Adrenal gland (tissue), 5 donors: Measurements from ENCODE around the gene CFAP73.

Experiments used
- POLR2A ChIP-seq, 2 donors: fragments of 450-650 bp; IDR thresholded peaks; one replicate each; pipeline ENCODE4 v1.6.1; 2017; ENCODE audit warnings: antibody characterized with exemption in 2 of 2, mild to moderate bottlenecking in 2 of 2, moderate library complexity in 1 of 2
- TF ChIP-seq, protein P1 (sequence below), 6 experiments: fragments of 450-650 bp in 4 of 6; fragments of 200-600 bp in 2 of 6; sonication (generic) in 1 of 6; IDR thresholded peaks; 1 replicate in 5 of 6; 2 replicates in 1 of 6; pipeline versions ENCODE4 v1.5.1 to v1.8.0; 2016 to 2021; ENCODE audit warnings: antibody characterized with exemption in 6 of 6, mild to moderate bottlenecking in 2 of 6, moderate library complexity in 1 of 6
- donor health status: DM: no; HTN: no; CAD: no.

DNA sequence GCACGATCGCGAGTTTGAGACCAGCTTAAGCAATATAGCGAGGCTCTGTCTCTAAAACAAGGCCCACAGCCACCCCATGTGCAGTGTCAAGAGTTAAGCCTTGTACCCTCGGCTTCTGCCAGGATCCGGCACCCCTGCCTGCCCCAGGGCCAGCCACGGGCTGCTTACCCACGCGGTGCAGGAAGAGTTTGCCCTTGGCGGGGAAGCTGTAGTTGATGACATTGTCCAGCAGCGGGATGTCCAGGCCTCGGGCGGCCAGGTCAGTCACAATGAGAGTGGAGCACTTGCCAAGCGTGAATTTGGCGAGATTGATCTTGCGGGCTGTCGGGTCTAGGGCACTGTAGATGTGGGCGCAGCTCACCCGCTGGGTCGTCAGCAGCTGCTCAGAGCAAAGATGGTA lies 22.7 kb downstream of the CFAP73 start:
- TF ChIP-seq, protein P1, sequence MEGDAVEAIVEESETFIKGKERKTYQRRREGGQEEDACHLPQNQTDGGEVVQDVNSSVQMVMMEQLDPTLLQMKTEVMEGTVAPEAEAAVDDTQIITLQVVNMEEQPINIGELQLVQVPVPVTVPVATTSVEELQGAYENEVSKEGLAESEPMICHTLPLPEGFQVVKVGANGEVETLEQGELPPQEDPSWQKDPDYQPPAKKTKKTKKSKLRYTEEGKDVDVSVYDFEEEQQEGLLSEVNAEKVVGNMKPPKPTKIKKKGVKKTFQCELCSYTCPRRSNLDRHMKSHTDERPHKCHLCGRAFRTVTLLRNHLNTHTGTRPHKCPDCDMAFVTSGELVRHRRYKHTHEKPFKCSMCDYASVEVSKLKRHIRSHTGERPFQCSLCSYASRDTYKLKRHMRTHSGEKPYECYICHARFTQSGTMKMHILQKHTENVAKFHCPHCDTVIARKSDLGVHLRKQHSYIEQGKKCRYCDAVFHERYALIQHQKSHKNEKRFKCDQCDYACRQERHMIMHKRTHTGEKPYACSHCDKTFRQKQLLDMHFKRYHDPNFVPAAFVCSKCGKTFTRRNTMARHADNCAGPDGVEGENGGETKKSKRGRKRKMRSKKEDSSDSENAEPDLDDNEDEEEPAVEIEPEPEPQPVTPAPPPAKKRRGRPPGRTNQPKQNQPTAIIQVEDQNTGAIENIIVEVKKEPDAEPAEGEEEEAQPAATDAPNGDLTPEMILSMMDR (IDR thresholded peaks at IDR 0.05), result no peak
- no peak for TF ChIP-seq POLR2A (IDR thresholded peaks at IDR 0.05)
